HG02623 (cell line): ENCODE measurements around the gene LHX1.

Experiments used
- ATAC-seq: cut with Tn5 transposase; IDR thresholded peaks from one replicate; pipeline ENCODE4 v1.9.1; 2021; ENCODE audit warnings: moderate library complexity; ENCODE audit not compliant: unreplicated experiment

LHX1 gene

GRCh38 chr17:36921095-36921851 is 16.0 kb upstream of the LHX1 start:
- no peak for ATAC-seq

GRCh38 chr17:36922175-36922574 is 15.1 kb upstream of the LHX1 start:
- ATAC-seq: no peak

- no peak for ATAC-seq
Measured at GRCh38 chr17:36923814-36924221, 13.5 kb upstream of the LHX1 start.

GRCh38 chr17:36926226-36926625 is 11.0 kb upstream of the LHX1 start:
- no peak for ATAC-seq

- ATAC-seq: no peak
Measured at GRCh38 chr17:36926701-36927100, 10.6 kb upstream of the LHX1 start.

- ATAC-seq: no peak
Measured at GRCh38 chr17:36928471-36929345, 8.6 kb upstream of the LHX1 start.

GRCh38 chr17:36929851-36930582 is 7.3 kb upstream of the LHX1 start:
- ATAC-seq: no peak

GRCh38 chr17:36930583-36930900 is 6.7 kb upstream of the LHX1 start:
- no peak for ATAC-seq

GRCh38 chr17:36931096-36931696 is 6.1 kb upstream of the LHX1 start:
- ATAC-seq: no peak

- ATAC-seq: no peak
Measured at GRCh38 chr17:36931697-36932382, 5.4 kb upstream of the LHX1 start.

- ATAC-seq: no peak
Measured at GRCh38 chr17:36932383-36932693, 4.9 kb upstream of the LHX1 start.

- ATAC-seq: no peak
Measured at GRCh38 chr17:36932694-36933511, 4.4 kb upstream of the LHX1 start.

GRCh38 chr17:36933512-36934143 is 3.6 kb upstream of the LHX1 start:
- no peak for ATAC-seq

- no peak for ATAC-seq
Measured at GRCh38 chr17:36934144-36934691, 3.1 kb upstream of the LHX1 start.

- ATAC-seq: no peak
Measured at GRCh38 chr17:36934692-36935630, 2.3 kb upstream of the LHX1 start.

GRCh38 chr17:36935671-36936454 is 1.4 kb upstream of the LHX1 start:
- no peak for ATAC-seq

GRCh38 chr17:36936455-36937000 is 747 bp upstream of the LHX1 start:
- no peak for ATAC-seq
